Measurements from ENCODE around the gene DIS3L2.

DIS3L2 gene

DNA sequence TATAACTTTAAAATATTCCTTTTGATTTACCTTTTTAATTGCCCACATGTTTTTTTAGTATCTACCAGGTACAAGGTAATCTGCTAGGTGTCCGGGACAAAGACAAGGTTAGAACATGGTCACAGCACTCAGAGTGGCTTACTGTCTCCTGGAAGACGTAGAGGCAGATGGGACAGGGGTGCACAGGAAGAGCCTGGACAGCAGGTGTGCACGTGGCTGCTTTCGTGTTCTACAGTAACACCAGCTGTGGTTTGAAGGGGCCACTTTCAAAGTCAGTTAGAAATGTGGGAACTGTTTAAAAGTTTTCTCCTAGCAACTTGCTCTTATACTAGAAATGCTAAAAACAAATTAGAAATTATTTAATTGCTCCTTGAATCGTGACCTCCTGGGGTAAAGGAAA lies 314.2 kb downstream of the DIS3L2 start:
- ChIA-PET POLR2A (no interaction called here), CTCF (interaction anchor here (1.0 to 2.7 kb wide), 6 partner anchors 11 to 47 kb away, joined by 3 to 8 read pairs (median 4); no protein-coding TSS in a partner anchor)
- TF ChIP-seq, protein P1, sequence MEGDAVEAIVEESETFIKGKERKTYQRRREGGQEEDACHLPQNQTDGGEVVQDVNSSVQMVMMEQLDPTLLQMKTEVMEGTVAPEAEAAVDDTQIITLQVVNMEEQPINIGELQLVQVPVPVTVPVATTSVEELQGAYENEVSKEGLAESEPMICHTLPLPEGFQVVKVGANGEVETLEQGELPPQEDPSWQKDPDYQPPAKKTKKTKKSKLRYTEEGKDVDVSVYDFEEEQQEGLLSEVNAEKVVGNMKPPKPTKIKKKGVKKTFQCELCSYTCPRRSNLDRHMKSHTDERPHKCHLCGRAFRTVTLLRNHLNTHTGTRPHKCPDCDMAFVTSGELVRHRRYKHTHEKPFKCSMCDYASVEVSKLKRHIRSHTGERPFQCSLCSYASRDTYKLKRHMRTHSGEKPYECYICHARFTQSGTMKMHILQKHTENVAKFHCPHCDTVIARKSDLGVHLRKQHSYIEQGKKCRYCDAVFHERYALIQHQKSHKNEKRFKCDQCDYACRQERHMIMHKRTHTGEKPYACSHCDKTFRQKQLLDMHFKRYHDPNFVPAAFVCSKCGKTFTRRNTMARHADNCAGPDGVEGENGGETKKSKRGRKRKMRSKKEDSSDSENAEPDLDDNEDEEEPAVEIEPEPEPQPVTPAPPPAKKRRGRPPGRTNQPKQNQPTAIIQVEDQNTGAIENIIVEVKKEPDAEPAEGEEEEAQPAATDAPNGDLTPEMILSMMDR (IDR thresholded peaks at IDR 0.05; ENCODE audit: control extremely low read depth, extremely low read depth, low read depth, missing control alignments): no peak
- no peak for DNase-seq (ENCODE audit: extremely low spot score)

DNA sequence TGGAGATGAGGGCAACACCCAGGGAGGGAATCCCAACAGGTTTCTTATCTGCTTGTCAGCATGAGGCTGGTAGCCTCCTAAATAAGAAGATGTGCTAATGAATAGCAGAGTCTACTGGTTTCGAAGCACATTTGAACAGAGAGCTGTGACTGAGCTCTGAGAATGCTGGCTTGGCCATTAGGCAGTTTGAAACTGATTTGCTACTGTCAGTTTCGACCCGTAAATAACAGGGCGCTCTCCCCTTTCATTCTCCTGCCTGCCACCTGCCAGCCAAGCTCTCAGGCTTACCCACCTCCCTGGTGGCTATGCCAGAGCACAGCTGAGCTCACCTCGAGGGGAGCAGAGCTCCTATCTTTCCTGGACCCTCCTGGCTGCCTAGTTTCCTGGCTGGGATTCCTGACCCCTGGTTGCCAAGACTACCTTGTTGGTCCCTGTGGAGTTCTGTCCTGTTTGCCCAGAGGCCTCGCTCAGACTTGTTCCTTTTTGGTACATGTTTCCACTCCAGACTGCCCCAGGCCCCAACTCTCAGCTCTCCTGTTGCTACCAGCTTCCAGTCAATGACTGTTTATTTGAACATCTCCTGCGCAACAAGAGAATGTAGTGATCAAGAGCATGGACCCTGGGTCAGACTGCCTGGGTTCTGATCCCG lies 314.7 kb downstream of the DIS3L2 start:
- CTCF ChIA-PET: interaction anchor here (1.0 to 2.7 kb wide), 10 partner anchors 9 to 47 kb away, joined by 3 to 14 read pairs (median 4); no protein-coding TSS in a partner anchor
- TF ChIP-seq, protein P1 (IDR thresholded peaks at IDR 0.05; ENCODE audit: control extremely low read depth, extremely low read depth, low read depth, missing control alignments): no peak
- DNase-seq (ENCODE audit: extremely low spot score): no peak
- POLR2A ChIA-PET: no interaction called here

DNA sequence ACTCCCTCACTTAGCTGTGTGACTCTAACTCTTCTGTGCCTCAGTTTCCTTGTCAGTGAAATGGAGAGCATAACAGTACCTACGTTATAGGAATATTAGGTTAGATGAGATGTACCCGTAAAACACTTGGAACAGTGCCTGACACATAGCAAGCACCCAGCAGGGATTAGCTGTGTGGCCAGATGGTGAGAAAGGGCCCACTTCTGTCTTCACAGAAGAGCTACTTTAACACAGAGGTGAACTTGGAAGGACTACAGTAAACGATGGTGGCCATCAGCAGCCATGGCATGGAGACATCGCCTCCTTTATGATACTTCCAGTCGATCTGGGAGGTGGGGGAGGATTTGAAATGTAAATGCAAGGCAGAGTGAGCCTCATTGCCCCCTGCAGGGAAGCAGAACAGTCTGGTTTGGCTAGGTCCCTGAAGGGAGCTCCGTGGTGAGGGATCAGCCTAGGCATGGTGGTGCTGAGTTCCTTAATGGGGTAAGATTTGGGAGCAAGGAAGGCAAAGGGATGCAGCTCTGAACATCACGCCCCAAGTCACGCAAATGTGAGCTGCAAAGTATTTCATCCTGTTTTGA lies 315.3 kb downstream of the DIS3L2 start:
- ChIA-PET POLR2A (no interaction called here), CTCF (interaction anchor here (1.0 to 1.8 kb wide), 9 partner anchors 8 to 57 kb away, joined by 3 to 14 read pairs (median 3); no protein-coding TSS in a partner anchor)
- TF ChIP-seq, protein P1 (IDR thresholded peaks at IDR 0.05; ENCODE audit: control extremely low read depth, extremely low read depth, low read depth, missing control alignments): no peak
- no peak for DNase-seq (ENCODE audit: extremely low spot score)

DNA sequence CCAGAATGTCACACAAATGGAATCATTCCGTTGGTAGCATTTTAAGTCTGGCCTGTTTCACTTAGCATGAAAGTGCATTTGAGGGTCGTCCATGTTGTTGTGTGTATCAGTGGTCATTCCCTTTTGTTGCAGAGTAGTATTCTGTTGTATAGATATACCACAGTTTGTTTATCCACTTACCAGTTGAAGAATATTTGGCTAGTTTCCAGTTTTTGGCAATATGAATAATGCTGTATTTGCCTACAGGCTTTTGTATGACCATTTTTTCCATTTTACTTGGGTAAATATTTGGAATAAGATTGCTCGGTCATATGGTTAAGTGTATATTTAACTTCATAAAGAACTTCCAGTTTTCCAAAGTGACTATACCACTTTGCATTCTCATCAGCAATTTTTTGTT lies 317.0 kb downstream of the DIS3L2 start:
- CTCF ChIA-PET: no interaction called here
- TF ChIP-seq, protein P1 (IDR thresholded peaks at IDR 0.05; ENCODE audit: control extremely low read depth, extremely low read depth, low read depth, missing control alignments): no peak
- no peak for DNase-seq (ENCODE audit: extremely low spot score)
- POLR2A ChIA-PET: no interaction called here

DNA sequence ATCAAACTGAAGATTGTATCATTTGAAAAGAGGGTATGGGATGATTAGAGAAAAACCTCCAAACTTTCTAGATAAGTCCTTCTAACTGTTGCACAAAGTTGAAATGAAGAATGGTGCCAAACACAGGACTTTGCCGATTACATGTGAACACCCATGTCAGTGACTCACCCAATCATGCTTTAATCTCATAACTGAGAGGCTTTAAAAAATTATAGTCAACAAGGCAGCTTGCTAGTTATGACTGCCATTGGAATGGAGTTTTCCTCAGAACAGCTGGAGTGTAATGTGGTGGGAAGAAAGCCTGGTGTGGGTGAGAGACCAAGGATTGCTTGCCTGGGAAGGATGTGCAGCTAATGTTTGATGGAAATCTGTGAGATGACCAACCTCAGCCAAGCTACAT lies 318.8 kb downstream of the DIS3L2 start:
- ChIA-PET CTCF (interaction anchor here (1.7 kb wide), 1 partner anchor 12 kb away, joined by 7 read pairs; no protein-coding TSS in a partner anchor), POLR2A (no interaction called here)
- no peak for DNase-seq (ENCODE audit: extremely low spot score)
- TF ChIP-seq, protein P1 (IDR thresholded peaks at IDR 0.05; ENCODE audit: control extremely low read depth, extremely low read depth, low read depth, missing control alignments): no peak

DNA sequence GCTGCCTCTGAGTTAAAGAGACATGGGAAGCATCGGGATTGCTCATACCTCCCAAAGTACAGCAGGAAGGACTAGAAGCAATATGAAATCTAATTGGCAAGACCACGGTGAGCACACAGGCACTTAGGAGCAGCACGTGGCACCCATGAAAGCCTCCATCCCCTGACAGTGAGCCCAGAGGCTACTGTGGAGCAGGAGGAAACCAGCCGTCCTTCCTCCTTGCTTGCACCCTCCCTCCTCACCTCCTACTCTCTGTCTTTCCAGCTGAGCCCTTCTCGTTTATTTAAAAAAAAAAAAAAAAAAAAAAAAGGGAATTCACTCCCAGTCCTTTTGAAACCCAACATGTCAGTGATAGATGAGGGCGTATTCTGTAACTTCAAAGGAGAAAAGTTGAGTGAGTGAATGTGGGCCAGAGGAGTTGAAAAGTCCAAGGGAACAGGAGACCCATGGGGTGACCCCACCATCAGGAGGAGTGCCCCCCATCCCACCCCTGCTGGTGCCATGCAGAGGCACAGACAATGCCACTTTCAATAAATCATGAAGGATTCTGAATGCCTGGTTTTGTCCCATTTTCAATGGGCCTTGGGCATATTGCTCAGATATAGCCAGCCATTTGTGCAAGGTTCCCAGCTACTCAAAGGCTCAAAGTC lies 320.5 kb downstream of the DIS3L2 start:
- TF ChIP-seq, protein P1 (IDR thresholded peaks at IDR 0.05; ENCODE audit: control extremely low read depth, extremely low read depth, low read depth, missing control alignments): no peak
- POLR2A ChIA-PET: no interaction called here
- DNase-seq (ENCODE audit: extremely low spot score): no peak
- CTCF ChIA-PET: interaction anchor here (1.7 to 3.9 kb wide), 3 partner anchors 9 to 11 kb away, joined by 7 to 37 read pairs (median 8); no protein-coding TSS in a partner anchor
